PC-3 (cell line): ENCODE measurements around the gene VWCE. TPM values are rescaled to one million over a fixed set of nuclear protein-coding genes. Genes with fewer than 3 reads are reported as not detected.

Experiments
- ATAC-seq: fragments of 200-7000 bp; cut with Tn5 transposase; 2 replicates; pipeline ENCODE4 v1.9.1; 2020; ENCODE audit warnings: mild to moderate bottlenecking, moderate library complexity
- BruUV-seq: library from RNA; stranded (reverse); fragments of 400-500 nt; replicated peaks from 2 replicates; lab custom pipeline; 2021; lab: Mats Ljungman, UMichigan
- CTCF ChIA-PET: fragments of 300-600 bp; sonication (Branson Sonifier 250); formaldehyde crosslinking; loops from one replicate; lab custom pipeline; 2022; ENCODE audit warnings: antibody characterized with exemption; lab: Charles Lee
- POLR2A ChIA-PET: fragments of 300-600 bp; sonication (Branson Sonifier 250); formaldehyde crosslinking; loops from one replicate; lab custom pipeline; 2022; ENCODE audit warnings: antibody characterized with exemption; ENCODE audit not compliant: unreplicated experiment; lab: Charles Lee
- DNase-seq: peaks from one replicate; pipeline ENCODE4 v3.0.0-alpha.2; 2015
- H2AFZ ChIP-seq: fragments of 300-600 bp; sonication (generic); 2 replicates; pipeline ENCODE4 v1.6.0; 2016; ENCODE audit warnings: antibody characterized with exemption, low read length
- H3F3A ChIP-seq: fragments of 300-600 bp; sonication (generic); one replicate; pipeline ENCODE4 v1.6.0; 2017; ENCODE audit warnings: antibody characterized with exemption, low read length, control low read depth, mild to moderate bottlenecking; ENCODE audit not compliant: unreplicated experiment
- H3K27ac ChIP-seq: fragments of 300-600 bp; sonication (generic); 2 replicates; pipeline ENCODE4 v1.5.1; 2016; ENCODE audit warnings: mild to moderate bottlenecking, low read length
- H3K27me3 ChIP-seq: fragments of 300-600 bp; sonication (generic); 2 replicates; pipeline ENCODE4 v1.6.1; 2016; ENCODE audit warnings: low read length, mixed read lengths
- H3K36me3 ChIP-seq: fragments of 300-600 bp; sonication (generic); 2 replicates; pipeline ENCODE4 v1.6.1; 2016; ENCODE audit warnings: low read depth, mixed run types, low read length, mixed read lengths
- H3K4me1 ChIP-seq: fragments of 300-600 bp; sonication (generic); 2 replicates; pipeline ENCODE4 v1.5.1; 2016; ENCODE audit warnings: low read length; ENCODE audit not compliant: insufficient read depth
- H3K4me2 ChIP-seq: fragments of 300-600 bp; sonication (generic); 2 replicates; pipeline ENCODE4 v1.6.0; 2016; ENCODE audit warnings: low read length
- H3K4me3 ChIP-seq: fragments of 300-600 bp; sonication (generic); 2 replicates; pipeline ENCODE4 v1.5.1; 2016; ENCODE audit warnings: mild to moderate bottlenecking, low read length, mixed read lengths
- H3K79me2 ChIP-seq: fragments of 300-600 bp; sonication (generic); 2 replicates; pipeline ENCODE4 v1.6.1; 2017; ENCODE audit warnings: low read length, mixed read lengths
- H3K9ac ChIP-seq: fragments of 300-600 bp; sonication (generic); 2 replicates; pipeline ENCODE4 v1.6.0; 2016; ENCODE audit warnings: mild to moderate bottlenecking, low read length
- H3K9me2 ChIP-seq: fragments of 300-600 bp; sonication (generic); replicated peaks from 2 replicates; pipeline ENCODE4 v1.6.1; 2016; ENCODE audit warnings: mixed run types, low read length, mixed read lengths
- H3K9me3 ChIP-seq: fragments of 300-600 bp; sonication (generic); 2 replicates; pipeline ENCODE4 v1.6.1; 2016; ENCODE audit warnings: low read length, mixed read lengths
- H4K20me1 ChIP-seq: fragments of 300-600 bp; sonication (generic); 2 replicates; pipeline ENCODE4 v1.6.1; 2016; ENCODE audit warnings: low read length, mixed read lengths
- EZH2 ChIP-seq: fragments of 300-600 bp; sonication (generic); IDR thresholded peaks from one replicate; pipeline ENCODE4 v1.6.1; 2017; ENCODE audit warnings: antibody characterized with exemption, mild to moderate bottlenecking, low read length; ENCODE audit not compliant: unreplicated experiment
- EZH2phosphoT487 ChIP-seq: fragments of 300-600 bp; sonication (generic); IDR thresholded peaks from 2 replicates; pipeline ENCODE4 v1.6.1; 2018; ENCODE audit warnings: mild to moderate bottlenecking, antibody characterized with exemption, low read length, borderline replicate concordance
- intact Hi-C: fragments of 100-400 bp; cut with micrococcal nuclease; formaldehyde crosslinking; loops from 2 replicates; pipeline ENCODE4 v1.9.0; 2023
- total RNA-seq: library from RNA; depleted of rRNA; stranded (reverse); fragments of >200 nt; gene quantifications from 2 replicates; pipeline ENCODE4 v1.2.3, GENCODE V29; 2014
- TF ChIP-seq, protein P1 (sequence below): fragments of 300-600 bp; sonication (generic); conservative IDR thresholded peaks from 2 replicates; pipeline ENCODE4 v1.5.1; 2017; ENCODE audit warnings: antibody characterized with exemption, low read depth, mild to moderate bottlenecking, low read length

VWCE gene
- total RNA-seq, 1 experiment from 2014 or later, result 0.15 TPM

DNA sequence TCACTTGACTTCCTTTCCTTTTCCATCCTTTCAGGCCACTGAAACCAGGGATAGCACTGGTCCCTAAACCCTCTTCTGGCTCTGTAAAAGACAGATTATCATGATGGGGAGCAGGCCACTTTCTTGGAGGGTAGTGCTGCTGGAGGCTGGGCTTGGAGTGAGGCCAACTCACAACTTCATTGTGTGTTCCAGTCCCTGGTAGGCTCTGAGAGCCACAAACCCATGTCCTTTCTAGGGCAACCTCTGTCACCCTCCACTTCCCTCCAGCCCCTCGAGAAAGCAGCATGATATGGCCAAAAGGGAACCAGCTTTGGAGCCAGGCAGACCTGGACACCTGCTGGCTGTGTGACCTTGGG, 40.2 kb upstream of the VWCE start:
- H3K27ac ChIP-seq, result no peak overlapping the region
- H3K36me3 ChIP-seq, result no peaks in the 10 kb centered on the region
- no peak for DNase-seq
- H3F3A ChIP-seq, result no peaks in the 10 kb centered on the region
- H3K27me3 ChIP-seq, result no peaks in the 10 kb centered on the region
- H3K4me2 ChIP-seq, result no peak overlapping the region
- intact Hi-C loops, result loop anchor here (10.0 kb wide), 1 partner anchor 81 kb away; no protein-coding TSS in a partner anchor
- H3K9me2 ChIP-seq, result no peaks in the 10 kb centered on the region
- ATAC-seq, result no peak
- H2AFZ ChIP-seq, result no peak overlapping the region
- peaks cover 36% of the 10 kb centered on the region for H3K79me2 ChIP-seq
- no peaks in the 10 kb centered on the region for H3K9me3 ChIP-seq
- CTCF ChIA-PET, result interaction anchor here (1.2 to 3.5 kb wide), 3 partner anchors 27 to 57 kb away, joined by 18 to 63 read pairs (median 18); partner anchors contain the start of genes CYB561A3, TMEM138 and TMEM216
- H4K20me1 ChIP-seq, result peaks cover 16% of the 10 kb centered on the region
- H3K9ac ChIP-seq, result no peak overlapping the region
- TF ChIP-seq EZH2phosphoT487, result no peak
- TF ChIP-seq EZH2, result no peak
- TF ChIP-seq, protein P1, sequence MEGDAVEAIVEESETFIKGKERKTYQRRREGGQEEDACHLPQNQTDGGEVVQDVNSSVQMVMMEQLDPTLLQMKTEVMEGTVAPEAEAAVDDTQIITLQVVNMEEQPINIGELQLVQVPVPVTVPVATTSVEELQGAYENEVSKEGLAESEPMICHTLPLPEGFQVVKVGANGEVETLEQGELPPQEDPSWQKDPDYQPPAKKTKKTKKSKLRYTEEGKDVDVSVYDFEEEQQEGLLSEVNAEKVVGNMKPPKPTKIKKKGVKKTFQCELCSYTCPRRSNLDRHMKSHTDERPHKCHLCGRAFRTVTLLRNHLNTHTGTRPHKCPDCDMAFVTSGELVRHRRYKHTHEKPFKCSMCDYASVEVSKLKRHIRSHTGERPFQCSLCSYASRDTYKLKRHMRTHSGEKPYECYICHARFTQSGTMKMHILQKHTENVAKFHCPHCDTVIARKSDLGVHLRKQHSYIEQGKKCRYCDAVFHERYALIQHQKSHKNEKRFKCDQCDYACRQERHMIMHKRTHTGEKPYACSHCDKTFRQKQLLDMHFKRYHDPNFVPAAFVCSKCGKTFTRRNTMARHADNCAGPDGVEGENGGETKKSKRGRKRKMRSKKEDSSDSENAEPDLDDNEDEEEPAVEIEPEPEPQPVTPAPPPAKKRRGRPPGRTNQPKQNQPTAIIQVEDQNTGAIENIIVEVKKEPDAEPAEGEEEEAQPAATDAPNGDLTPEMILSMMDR, result no peak
- BruUV-seq, result no TSS peak
- H3K4me3 ChIP-seq, result no peak overlapping the region
- POLR2A ChIA-PET, result interaction anchor here (0.6 kb wide), 1 partner anchor 40 kb away, joined by 6 read pairs; the partner anchor contains the start of gene VWCE
- H3K4me1 ChIP-seq, result peaks cover 30% of the 10 kb centered on the region

GRCh38 chr11:61334434-61335354, 39.6 kb upstream of the VWCE start:
- Histone ChIP-seq H3K9ac (no peak overlapping the region), H3F3A (no peaks in the 10 kb centered on the region), H4K20me1 (peaks cover 19% of the 10 kb centered on the region), H2AFZ (0 out of 2 replicates have a peak overlapping the region, but pooled peaks have one; percentile 12), H3K79me2 (peaks cover 43% of the 10 kb centered on the region), H3K9me2 (no peaks in the 10 kb centered on the region), H3K27ac (no peak overlapping the region; the same call in 1 of the 2 replicates), H3K4me3 (no peak overlapping the region), H3K27me3 (no peaks in the 10 kb centered on the region), H3K36me3 (peaks cover 3% of the 10 kb centered on the region; the same call in 1 of the 2 replicates), H3K4me1 (peaks cover 30% of the 10 kb centered on the region), H3K4me2 (peak overlapping the region; percentile 88), H3K9me3 (no peaks in the 10 kb centered on the region)
- DNase-seq (peak; percentile 60), ATAC-seq (peak; percentile 12; the same call in 1 of the 2 replicates)
- BruUV-seq, result no TSS peak
- ChIA-PET POLR2A (interaction anchor here (0.6 kb wide), 1 partner anchor 92 kb away, joined by 8 read pairs; no protein-coding TSS in a partner anchor), CTCF (interaction anchor here (0.5 to 3.5 kb wide), 3 partner anchors 27 to 66 kb away, joined by 3 to 63 read pairs (median 4); partner anchors contain the start of gene CYB561A3)
- TF ChIP-seq EZH2 (no peak), EZH2phosphoT487 (no peak)
- TF ChIP-seq, protein P1, result no peak
- intact Hi-C loops, result loop anchor here (10.0 kb wide), 1 partner anchor 80 kb away; no protein-coding TSS in a partner anchor
